HG03108 (cell line): ENCODE data around the gene MYBPC3.

Source experiments
- ATAC-seq: cut with Tn5 transposase; IDR thresholded peaks from one replicate; pipeline ENCODE4 v1.9.1; 2021; ENCODE audit warnings: moderate library complexity; ENCODE audit not compliant: unreplicated experiment

Gene MYBPC3

DNA sequence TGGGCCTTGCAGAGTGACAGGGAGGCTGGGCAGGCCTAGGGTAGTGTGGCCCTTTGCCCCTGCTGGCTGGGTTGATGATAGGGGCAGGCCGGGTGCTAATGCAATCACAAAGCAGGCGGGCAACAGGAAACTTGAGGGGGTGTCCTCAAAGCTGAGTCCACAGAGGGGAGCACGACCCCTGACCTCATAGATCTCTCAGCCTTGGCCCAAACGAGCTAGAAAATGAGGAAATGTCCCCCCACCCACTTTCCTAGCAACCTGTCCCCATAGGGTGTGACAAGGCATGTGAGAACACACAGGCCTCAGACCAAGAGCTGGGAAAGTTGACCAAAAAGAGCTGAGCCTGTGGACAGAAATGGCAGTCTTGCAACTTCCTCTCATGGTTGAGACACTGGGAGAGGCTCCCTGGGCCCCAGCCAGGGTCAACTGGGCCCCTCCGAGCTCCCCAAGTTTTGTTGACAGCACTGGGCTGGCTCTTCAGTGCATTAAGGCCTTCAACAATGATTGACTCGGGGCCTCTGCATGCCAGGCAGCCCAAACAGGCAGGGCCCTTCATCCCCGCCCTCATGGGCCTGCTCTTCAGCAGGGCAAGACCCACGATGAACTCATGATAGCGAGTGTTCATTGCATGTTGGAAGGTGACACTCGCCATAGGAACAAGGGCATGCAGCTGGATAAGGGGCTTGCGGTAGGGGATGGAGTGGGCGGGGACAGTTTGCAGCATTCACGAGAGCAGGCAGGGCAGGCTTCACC, 35.6 kb upstream of the MYBPC3 start:
- no peak for ATAC-seq

DNA sequence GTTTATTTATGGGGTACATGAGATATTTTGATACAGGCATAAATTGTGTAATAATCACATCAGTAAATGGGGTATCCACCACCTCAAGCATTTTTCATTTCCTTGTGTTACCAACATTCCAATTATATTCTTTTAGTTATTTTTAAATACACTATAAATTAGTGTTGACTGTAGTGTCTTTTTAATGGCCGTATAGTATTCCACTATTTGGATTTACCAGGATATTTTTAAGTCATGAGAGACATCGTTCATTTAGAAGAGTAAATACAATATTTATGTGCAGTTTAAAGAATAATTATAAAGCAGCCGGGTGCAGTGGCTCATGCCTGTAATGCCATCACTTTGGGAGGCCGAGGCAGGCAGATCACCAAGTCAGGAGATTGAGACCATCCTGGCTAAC, 32.0 kb upstream of the MYBPC3 start:
- no peak for ATAC-seq

DNA sequence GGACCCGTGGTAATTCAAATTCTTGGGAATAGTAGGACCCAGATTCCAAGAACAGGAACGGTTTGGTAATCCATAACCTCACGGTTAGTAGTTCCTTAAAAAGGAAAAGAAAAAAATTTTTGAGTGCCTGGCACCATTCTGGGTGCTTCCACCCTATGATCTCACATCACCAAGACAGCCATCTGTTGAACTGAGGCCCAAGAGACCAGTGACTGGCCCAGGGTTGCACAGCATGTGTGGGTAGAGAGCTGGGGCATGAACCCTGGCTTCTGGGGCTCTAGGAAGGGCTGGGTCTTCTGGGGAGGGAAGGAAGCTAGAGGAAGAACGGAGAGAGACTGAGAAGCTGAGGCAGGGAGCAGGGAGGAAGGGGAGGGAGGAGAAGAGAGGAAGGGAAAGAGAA, 30.6 kb upstream of the MYBPC3 start:
- no peak for ATAC-seq

DNA sequence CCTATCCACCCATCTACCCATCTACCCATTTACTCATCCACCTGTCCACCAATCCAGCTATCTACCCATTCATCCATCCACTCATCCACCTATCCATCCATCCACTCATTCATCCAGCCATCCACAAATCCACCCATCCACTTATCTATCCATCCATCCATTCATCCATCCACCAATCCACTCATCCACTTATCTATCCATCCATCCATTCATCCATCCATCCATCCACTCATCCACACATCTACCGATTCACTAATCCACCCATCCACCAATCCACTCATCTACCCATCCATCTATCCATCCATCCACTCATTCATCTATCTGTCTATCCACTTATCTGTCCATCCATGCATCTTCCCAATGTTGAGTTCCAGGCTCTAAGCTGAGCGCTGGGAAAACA, 27.6 kb upstream of the MYBPC3 start:
- ATAC-seq, result no peak

DNA sequence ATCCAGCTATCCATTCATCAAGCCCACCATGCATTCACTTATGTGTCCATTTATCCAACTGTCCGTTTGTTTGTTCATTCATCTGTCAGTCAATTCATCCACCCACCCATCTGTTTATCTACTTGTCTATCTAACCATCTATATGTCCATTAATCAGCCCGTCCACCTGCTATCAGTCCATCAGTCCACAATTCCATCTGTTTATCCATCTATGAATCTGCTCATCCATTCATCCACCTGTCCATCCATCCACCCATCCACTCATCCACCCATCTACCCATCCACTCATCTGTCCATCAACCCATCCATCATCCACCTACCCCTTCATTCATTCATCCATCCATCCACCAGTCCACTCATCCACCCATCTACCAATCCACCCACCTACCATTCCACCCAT, 26.8 kb upstream of the MYBPC3 start:
- no peak for ATAC-seq

DNA sequence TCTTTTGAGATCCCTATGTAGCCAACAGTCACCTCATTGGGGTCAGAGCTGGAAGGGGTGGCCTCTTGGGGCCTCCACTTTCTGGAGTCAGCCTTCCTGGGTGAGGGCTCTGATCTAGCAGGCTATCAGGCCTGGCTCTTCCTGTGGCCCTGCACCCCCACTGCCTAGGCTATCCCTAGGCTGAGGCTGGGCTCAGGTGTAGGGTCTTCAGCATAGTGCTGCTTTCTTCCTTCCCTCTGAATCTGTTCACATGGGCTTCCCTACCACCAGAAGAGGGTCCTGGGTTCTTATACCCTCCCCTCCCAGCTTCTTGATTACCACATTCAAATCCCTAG, 26.3 kb upstream of the MYBPC3 start:
- ATAC-seq, result peak; percentile 1

DNA sequence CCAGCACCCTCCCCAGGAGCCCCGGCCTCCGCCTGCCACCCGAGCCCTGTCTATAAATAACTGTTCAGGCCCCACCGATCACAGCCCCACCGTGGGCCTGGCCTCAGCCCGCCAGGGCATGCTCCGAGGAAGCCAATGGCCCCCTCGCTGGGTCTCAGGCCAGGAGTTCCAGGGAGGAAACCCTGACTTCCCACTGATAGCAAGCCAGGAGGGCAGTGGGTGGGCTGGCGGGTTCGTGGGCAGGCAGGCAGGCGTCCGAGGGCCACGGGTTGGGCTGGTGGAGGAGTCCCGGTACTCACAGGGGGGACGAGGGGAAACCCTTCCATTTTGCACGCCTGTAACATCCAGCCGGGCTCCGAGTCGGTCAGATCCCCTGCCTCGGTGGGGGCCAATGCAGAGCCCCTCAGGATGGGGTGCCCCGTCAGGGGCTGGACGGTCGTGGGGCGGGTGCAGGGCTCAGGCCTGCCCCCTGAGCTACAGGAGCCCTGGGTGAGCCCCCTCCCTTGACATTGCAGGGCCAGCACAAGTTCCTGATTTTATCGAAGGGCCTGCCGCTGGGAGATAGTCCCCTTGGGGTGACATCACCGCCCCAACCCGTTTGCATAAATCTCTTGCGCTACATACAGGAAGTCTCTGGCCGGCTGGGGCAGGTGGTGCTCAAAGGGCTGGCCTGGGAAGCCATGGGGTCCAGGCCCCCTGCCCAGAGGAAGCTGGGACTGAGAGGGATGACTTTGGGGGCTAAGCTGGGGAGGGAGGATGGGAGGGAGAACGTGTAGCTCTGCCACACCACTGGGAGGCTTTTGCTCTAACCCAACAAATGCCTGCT, 25.7 kb upstream of the MYBPC3 start, which contains the start of gene SPI1:
Gene SPI1, minus strand, starts transcription at position 538 of the 826 bp plus-strand sequence. Its CDS starts 194 bp downstream, at position 344.
- peak; percentile 81 for ATAC-seq

DNA sequence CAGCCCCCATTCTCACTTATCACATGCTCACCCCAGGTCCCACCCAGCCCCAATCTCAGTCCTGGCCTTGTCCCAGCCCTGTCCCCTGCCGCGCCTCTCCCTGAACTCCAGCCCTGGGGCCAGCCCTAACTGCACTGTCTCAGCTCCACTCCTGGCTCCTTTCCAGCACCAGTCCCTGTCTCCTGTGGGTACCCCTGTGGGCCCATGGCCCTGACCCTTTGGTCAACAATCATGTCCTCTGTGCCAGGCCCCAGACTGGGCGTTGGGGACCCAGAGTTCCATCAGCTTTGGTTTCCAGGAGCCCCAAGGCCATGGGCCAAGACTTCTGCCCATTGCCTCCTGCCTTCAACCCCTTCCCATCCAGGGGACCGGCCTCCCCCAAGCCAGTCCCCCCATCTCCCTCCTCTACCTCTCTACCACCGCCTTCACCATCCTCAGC, 25.1 kb upstream of the MYBPC3 start:
- ATAC-seq, result peak; percentile 11

DNA sequence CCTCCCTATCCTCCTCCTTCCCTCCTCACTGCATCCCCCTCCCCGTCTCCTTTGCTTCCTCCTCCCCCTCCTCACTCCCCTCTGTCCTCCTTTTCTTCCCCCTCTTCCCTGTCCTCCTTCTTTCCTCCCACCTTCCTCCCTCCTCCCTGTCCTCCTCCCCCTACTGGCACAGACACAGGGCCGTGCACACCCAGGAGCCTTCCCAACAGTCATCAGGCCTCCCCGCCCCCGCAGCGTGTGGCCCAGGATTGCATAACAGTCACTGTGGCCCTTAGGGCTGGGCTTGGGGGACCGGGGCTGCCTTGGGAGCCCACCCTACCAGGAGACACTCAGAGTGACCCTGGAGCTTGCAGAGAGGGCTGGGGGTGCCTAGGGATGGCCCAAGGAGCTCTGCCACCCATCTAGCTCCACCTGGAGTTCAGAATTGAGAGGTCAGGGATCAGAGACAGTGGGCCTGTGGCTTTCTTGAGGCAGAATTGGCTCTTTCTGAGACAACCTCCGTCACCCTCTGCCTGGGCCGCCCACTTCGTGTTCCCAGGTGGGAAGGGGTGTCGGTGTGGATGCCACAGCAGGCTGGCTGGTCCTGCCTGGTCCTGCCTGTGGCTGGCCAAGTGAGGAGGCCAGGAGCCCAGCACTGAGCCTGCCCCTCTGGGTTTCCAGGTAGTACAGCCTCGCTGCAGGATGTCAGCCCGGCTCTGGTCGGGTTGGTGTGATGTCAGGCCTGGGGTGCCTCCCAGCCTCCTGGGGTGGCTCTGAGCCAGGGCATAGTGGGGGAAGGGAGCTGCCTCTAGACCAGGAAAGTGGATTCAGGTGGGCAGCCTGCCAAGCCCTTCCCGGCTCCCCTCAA, 24.2 kb upstream of the MYBPC3 start:
- ATAC-seq, result peak; percentile 32

DNA sequence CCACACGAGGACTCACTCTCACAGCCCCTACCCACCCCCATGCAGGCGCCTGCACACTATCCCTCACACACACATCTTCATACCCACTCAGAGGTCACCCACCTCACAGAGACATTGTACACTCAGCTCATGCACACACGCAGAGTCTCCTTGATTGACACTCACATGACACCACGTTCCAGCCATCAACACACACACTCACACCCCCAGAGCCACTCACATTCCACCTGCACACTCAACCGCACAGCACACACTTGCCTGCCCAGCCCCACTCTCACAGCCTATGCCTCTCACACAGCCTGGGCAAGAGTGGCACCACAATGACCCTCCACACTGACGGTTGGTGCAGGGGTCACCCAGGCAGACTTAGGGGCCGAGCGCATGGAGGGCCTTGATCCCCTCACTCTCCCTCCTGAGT, 23.6 kb upstream of the MYBPC3 start:
- no peak for ATAC-seq

DNA sequence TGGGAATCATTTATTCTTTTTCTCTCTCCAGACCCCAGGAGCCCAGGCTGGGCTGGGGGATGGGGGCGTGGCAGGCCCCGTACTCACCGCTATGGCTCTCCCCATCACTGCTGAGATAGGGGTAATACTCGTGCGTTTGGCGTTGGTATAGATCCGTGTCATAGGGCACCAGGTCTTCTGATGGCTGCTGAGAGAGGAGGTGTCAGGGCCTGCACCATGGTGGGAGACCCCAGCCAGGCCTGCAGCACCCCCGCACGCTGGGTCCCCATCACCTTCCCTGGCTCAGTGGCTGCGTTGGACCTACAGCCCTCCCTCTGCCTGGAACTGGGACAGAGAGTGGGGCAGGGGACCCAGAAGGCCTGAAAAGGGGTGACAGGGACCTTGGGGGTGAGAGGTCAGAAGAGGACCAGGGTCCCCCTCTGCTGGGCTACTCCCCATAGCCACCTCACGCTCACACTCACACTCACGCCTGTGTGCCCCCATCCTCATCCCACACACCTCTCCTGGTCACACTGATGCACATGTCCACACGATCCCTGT, 23.1 kb upstream of the MYBPC3 start:
- no peak for ATAC-seq

DNA sequence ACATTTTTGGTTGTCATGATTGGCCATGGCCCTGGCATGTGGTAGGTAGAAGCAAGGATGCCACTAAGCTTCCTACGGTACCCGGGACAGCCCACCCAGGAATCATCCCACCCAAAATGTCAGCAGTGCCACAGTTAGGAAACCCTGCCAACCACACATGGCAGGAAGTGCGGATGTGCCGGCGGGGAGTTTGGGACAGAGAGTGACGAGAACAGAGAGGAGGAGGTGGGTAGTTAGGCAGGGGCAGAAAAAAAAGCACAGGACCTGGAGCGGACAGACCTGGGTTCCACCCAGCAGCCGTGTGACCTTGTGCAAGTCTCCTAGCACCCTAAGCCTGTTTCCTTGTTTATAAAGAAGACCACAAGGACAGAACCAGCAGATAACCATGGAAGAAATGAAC, 22.5 kb upstream of the MYBPC3 start:
- ATAC-seq, result no peak

DNA sequence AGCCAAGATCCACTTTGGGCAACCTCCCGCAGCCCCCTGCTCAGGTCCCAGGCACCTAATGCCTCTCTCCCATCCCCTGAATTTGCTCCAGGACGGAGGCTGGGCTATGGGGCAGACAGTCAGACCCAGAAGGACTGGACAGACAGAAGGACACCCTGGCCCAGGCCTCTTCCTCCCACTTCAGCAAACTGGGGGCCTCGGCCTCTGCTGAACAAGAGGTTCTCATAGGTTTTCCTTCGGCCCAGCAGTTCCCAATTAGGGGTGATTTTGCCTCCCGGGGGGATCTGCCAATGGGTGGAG, 22.2 kb upstream of the MYBPC3 start:
- ATAC-seq, result no peak

DNA sequence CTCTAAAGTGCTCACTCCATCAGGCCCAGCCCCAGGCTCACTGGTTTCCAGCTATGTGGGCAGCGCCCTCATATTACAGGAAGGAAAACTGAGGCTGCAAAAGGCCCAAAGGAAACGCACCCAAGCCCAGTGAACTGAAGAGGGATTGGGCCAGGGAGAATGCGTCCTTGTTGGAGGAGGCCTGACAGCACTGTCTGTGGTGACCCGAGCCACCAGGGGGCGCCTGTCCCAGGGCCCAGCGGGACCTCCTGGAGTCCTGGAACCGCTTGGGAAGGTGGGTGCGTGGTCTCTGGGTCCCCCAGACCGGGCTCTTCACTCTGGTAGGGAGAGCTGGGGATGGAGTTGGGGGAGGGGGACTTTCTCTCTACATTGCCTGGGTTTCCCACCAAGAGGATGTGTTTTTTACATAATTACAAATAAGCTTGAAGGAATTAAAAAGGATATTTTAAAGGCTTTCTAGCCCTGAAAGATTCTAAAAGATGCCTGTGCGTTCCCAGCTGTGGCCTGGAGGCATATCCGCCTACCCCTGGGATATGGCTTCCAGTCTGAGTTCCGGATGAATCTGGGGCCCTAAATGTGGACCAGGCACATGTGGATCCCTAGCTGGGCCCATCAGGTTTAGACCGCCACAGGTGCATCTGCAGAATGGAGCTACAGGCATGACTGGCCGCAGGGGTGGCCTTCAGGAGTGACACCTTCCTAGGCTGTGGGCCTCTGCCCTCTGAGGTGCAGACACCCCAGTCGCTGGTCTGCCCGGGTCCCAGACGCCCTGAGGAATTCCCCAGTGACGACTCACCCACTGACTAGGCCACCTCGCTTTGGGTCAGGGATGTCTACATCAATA, 21.6 kb upstream of the MYBPC3 start:
- no peak for ATAC-seq

DNA sequence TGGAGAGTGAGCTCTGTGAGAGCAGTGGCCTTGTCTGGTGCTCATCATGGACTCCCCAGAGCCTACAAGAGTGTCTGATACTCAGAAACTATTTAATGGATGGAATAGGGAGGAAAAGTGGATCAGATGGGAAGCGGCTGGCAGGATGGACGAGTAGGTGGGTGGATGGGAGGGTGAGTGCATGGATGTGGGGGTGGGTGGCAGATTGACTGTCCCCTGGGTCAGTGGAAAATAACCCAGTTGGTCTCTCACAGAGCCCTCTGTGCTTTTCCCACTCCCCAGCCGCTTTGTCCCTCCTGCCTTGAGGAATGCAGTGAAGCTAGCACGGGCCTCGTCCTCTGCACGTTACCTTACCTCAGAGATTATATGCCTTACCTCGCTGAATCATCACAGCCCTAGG, 19.9 kb upstream of the MYBPC3 start:
- no peak for ATAC-seq

DNA sequence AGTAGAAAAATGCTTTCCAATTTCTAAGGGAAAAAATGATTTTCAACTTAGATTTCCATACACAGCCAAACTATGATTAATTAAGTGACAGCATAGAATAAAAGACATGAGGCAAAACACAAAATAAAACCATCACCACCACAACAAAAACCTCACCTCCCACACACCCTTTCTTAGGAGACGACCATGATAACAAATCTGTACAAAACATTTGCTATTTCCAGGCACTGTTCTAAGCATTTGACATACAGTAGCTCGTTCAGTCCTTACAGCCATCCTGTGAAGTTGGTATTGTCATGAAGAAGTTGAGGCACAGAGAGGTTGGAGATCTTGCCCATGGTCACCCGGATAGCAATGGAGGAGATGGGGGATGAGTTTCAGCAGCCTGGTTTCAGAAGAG, 17.2 kb upstream of the MYBPC3 start:
- no peak for ATAC-seq

DNA sequence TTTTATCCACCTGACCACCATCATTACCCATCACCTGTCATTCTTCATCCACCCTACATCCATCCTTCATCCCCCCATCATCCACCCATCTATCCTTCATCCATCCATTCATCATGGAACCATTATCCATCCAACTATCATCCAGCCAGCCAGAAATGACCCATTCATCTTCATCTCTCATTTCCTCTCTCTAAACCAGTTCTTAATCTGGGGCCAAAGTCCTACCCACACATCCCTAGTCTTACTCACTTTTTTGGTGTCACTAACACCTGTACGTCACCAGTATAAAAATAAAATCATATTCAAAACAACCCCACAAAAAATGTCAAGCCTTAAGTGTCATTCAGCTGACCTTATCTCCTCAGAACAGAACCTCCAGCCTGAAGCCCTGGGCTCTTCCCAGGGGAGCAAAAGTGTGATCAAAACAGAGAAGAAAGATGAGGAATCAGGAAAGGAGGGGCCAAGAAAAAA, 13.6 kb upstream of the MYBPC3 start:
- ATAC-seq, result no peak

DNA sequence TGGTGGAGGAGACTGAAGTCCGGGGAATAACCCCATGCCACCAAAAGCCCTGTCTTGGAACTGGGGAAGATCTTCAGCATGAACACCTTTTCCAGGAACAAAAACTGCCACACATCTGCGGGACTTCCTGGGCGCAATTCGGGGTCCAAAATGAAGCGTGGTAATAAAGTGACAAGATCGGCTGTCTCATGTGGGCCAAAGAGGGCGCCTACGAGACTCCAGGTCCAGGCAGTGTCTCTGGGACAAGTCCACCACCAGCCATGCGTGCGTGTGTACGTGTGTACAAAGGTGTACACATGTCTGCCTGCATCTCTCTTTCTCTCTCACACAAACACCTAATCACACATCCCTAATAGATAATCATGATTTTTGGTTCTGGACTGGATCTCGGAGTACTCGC, 8.9 kb upstream of the MYBPC3 start:
- ATAC-seq, result no peak

DNA sequence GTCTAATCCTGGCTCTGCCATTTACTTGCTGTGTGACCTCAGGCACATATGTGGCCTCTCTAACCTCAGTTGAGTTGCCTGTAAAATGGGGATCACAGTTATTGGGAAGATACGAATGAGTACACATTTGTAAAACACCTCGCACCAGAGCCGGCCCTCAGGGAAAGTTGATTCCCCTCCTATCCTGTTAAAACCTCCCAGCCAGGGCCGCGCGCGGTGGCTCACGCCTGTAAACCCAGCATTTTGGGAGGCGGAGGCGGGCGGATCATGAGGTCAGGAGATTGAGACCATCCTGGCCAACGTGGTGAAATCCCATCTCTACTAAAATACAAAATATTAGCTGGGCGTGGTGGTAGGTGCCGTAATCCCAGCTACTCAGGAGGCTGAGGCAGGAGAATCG, 7.8 kb upstream of the MYBPC3 start:
- no peak for ATAC-seq

DNA sequence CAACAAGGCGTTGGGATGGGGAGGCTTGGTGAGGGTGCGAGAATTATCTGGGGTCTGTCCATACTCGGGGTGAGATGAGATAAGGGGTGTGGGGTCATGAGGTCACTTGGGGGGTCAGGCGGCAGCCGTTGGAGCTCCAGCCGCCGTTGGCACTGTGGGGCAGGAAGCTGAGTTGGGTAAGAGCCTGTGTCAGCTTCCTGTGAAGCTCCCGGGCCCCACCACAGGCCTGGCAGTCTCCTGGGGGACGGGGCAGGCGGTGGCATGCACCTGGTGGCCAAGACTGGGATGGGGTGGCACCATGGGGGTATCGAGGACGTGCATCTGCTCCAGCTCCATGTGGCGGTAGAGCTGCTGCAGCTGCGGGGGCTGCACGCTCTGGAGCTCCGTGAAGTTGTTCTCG, 7.1 kb upstream of the MYBPC3 start:
- ATAC-seq, result no peak
